Measurements from ENCODE around the gene HDAC4. TPM values are rescaled to one million over a fixed set of nuclear protein-coding genes. Genes with fewer than 3 reads are reported as not detected.
A peak's percentile ranks its signal among the peaks of the same experiment; 100 is the strongest.

HDAC4 gene
- total and polyA plus RNA-seq, 2 donors (not counting 1 experiment from before 2014, with no cell fraction given), result 13.5 to 46.0 TPM

- Mint-ChIP-seq H3K4me1 (peaks cover 14% of the 10 kb centered on the region), H3K27me3 (no peaks in the 10 kb centered on the region), H3K4me3 (no peak overlapping the region), H3K27ac (no peak overlapping the region), H3K9me3 (ENCODE audit: insufficient read depth) (no peaks in the 10 kb centered on the region)
- Histone ChIP-seq H3K27ac (ENCODE audit: low read length in 2 of 2) (no peak overlapping the region), H3K27me3 (replicated peaks in 1 of 4; ENCODE audit: control extremely low read depth in 1 of 4, control insufficient read depth in 3 of 4, insufficient read depth in 4 of 4, low read length in 3 of 4) (peaks cover 0 to 7% (median 3%) of the 10 kb centered on the region in 4 experiments), H4K20me1 (ENCODE audit: control insufficient read depth, insufficient read depth, low read length, poor library complexity, severe bottlenecking) (peaks cover 20% of the 10 kb centered on the region), H3K4me3 (ENCODE audit: control extremely low read depth in 1 of 5, extremely low read depth in 1 of 5, insufficient read depth in 1 of 5, low read depth in 2 of 5, low read length in 4 of 5) (peak overlapping the region in 3 of 5 experiments; percentile 1 to 44 (median 29)), H3K36me3 (replicated peaks in 1 of 2; ENCODE audit: control extremely low read depth in 1 of 2, control insufficient read depth in 1 of 2, extremely low read depth in 1 of 2, insufficient read depth in 2 of 2, low read length in 1 of 2) (no peaks in the 10 kb centered on the region), H3K9me3 (ENCODE audit: control extremely low read depth in 1 of 3, control insufficient read depth in 2 of 3, insufficient read depth in 1 of 3, low read length in 2 of 3) (no peaks in the 10 kb centered on the region), H3K4me1 (ENCODE audit: control insufficient read depth in 2 of 2, insufficient read depth in 2 of 2, low read length in 2 of 2) (peaks cover 15 to 22% of the 10 kb centered on the region in 2 donors), H3K9ac (ENCODE audit: low read length) (peak overlapping the region; percentile 50), H2AFZ (ENCODE audit: insufficient read depth, low read depth, low read length, poor library complexity, severe bottlenecking) (no peak overlapping the region), H3K4me2 (replicated peaks; ENCODE audit: low read depth, low read length, poor library complexity, severe bottlenecking) (peak overlapping the region; percentile 71), H3K79me2 (ENCODE audit: control insufficient read depth, insufficient read depth, low read length) (peaks cover 21% of the 10 kb centered on the region)
- no peak for TF ChIP-seq EZH2 (IDR thresholded peaks at IDR 0.05; ENCODE audit: borderline replicate concordance, insufficient read depth, low read depth, low read length, poor library complexity, severe bottlenecking)
- TF ChIP-seq CTCF (IDR thresholded peaks at IDR 0.05), result no peak
- ChIA-PET CTCF (no interaction called here), POLR2A (no interaction called here)
- DNase-seq (no peak), ATAC-seq (ENCODE audit: low read depth) (no peak)
- WGBS (ENCODE audit: insufficient coverage), result 49% methylated on average over 22 of the region's 26 CpGs
- intact Hi-C loops (cut with micrococcal nuclease), result no loop called here
Measured at GRCh38 chr2:239230318-239231052, 170.3 kb downstream of the HDAC4 start.

GRCh38 chr2:239229545-239230279, 171.1 kb downstream of the HDAC4 start:
- no peak overlapping the region for H3K9ac ChIP-seq (ENCODE audit: low read length)
- TF ChIP-seq EZH2 (IDR thresholded peaks at IDR 0.05; ENCODE audit: borderline replicate concordance, insufficient read depth, low read depth, low read length, poor library complexity, severe bottlenecking), result no peak
- no peaks in the 10 kb centered on the region for H3K36me3 ChIP-seq (replicated peaks in 1 of 2; ENCODE audit: control extremely low read depth in 1 of 2, control insufficient read depth in 1 of 2, extremely low read depth in 1 of 2, insufficient read depth in 2 of 2, low read length in 1 of 2)
- POLR2A ChIA-PET, result no interaction called here
- H3K79me2 ChIP-seq (ENCODE audit: control insufficient read depth, insufficient read depth, low read length), result peaks cover 21% of the 10 kb centered on the region
- H3K9me3 Mint-ChIP-seq (ENCODE audit: insufficient read depth), result no peaks in the 10 kb centered on the region
- 94% methylated on average over 11 of the region's 11 CpGs for WGBS (ENCODE audit: insufficient coverage)
- no peak overlapping the region for H3K4me2 ChIP-seq (replicated peaks; ENCODE audit: low read depth, low read length, poor library complexity, severe bottlenecking)
- no peak overlapping the region for H3K4me3 ChIP-seq (ENCODE audit: control extremely low read depth in 1 of 5, extremely low read depth in 1 of 5, insufficient read depth in 1 of 5, low read depth in 2 of 5, low read length in 4 of 5)
- CTCF ChIA-PET, result no interaction called here
- H3K4me1 Mint-ChIP-seq, result peaks cover 18% of the 10 kb centered on the region
- H3K4me1 ChIP-seq (ENCODE audit: control insufficient read depth in 2 of 2, insufficient read depth in 2 of 2, low read length in 2 of 2), result peaks cover 19 to 26% of the 10 kb centered on the region in 2 donors
- H3K27ac Mint-ChIP-seq, result no peak overlapping the region
- intact Hi-C loops (cut with micrococcal nuclease), result no loop called here
- no peak overlapping the region for H3K27ac ChIP-seq (ENCODE audit: low read length in 2 of 2)
- H4K20me1 ChIP-seq (ENCODE audit: control insufficient read depth, insufficient read depth, low read length, poor library complexity, severe bottlenecking), result peaks cover 20% of the 10 kb centered on the region
- ATAC-seq (ENCODE audit: low read depth) (no peak), DNase-seq (no peak)
- no peaks in the 10 kb centered on the region for H3K9me3 ChIP-seq (ENCODE audit: control extremely low read depth in 1 of 3, control insufficient read depth in 2 of 3, insufficient read depth in 1 of 3, low read length in 2 of 3)
- H2AFZ ChIP-seq (ENCODE audit: insufficient read depth, low read depth, low read length, poor library complexity, severe bottlenecking), result no peak overlapping the region
- no peak overlapping the region for H3K4me3 Mint-ChIP-seq
- H3K27me3 Mint-ChIP-seq, result no peaks in the 10 kb centered on the region
- H3K27me3 ChIP-seq (replicated peaks in 1 of 4; ENCODE audit: control extremely low read depth in 1 of 4, control insufficient read depth in 3 of 4, insufficient read depth in 4 of 4, low read length in 3 of 4), result peaks cover 0 to 7% (median 3%) of the 10 kb centered on the region in 4 experiments
